ENCODE data around the gene CHIA.

DNA sequence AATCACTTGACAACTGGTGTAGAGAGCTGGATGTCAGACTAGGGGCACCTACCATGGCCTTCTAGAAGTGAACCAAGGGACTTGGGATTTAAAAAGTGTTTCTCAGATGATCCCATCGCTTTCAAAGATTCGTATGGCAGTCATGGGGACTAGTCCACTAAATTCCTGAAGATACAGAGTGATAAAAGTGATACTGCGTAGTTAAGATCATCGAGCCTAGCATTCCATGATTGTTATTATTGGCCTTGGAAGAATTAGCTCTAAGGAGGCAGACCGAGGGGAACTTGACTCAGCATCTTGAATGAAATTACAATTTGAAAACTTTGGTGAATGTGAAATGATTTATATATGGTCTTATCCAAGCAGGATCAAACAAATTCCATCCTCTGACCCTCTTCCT, 1.3 kb upstream of the CHIA start:
- TF ChIP-seq, protein P1, sequence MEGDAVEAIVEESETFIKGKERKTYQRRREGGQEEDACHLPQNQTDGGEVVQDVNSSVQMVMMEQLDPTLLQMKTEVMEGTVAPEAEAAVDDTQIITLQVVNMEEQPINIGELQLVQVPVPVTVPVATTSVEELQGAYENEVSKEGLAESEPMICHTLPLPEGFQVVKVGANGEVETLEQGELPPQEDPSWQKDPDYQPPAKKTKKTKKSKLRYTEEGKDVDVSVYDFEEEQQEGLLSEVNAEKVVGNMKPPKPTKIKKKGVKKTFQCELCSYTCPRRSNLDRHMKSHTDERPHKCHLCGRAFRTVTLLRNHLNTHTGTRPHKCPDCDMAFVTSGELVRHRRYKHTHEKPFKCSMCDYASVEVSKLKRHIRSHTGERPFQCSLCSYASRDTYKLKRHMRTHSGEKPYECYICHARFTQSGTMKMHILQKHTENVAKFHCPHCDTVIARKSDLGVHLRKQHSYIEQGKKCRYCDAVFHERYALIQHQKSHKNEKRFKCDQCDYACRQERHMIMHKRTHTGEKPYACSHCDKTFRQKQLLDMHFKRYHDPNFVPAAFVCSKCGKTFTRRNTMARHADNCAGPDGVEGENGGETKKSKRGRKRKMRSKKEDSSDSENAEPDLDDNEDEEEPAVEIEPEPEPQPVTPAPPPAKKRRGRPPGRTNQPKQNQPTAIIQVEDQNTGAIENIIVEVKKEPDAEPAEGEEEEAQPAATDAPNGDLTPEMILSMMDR (IDR thresholded peaks at IDR 0.05) = no peak
- TF ChIP-seq EP300 (IDR thresholded peaks at IDR 0.05) (no peak), POLR2AphosphoS5 (IDR thresholded peaks at IDR 0.05) (no peak)
